Measurements from ENCODE around the gene ADAMTS6. TPM values are rescaled to one million over a fixed set of nuclear protein-coding genes. Genes with fewer than 3 reads are reported as not detected.

The ADAMTS6 gene
- total RNA-seq, 2 experiments from 2014 or later: 1.1 to 1.9 TPM

DNA sequence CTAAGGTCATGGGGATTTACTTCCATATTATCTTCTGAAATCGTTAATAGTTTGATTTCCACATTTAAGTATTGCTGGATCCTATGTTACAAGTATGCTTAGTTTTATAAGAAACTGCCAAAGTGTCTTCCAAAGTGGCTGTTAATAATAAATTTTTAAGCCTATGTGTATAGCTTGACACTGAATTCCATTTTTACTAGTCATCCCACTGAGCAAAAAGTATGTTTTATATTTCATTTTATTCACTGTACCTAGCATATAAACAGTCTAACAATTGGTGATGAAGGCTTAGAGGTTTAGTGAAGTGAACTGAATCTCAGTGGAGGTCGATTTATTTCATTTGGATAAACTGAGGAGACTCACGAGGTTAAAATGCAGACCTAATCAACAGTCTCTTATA is 174.6 kb downstream of the ADAMTS6 start:
- Mint-ChIP-seq H3K27ac (no peak overlapping the region), H3K4me3 (no peak overlapping the region), H3K4me1 (ENCODE audit: low read depth) (no peaks in the 10 kb centered on the region), H3K9me3 (no peaks in the 10 kb centered on the region), H3K36me3 (ENCODE audit: low read depth) (no peaks in the 10 kb centered on the region), H3K27me3 (no peaks in the 10 kb centered on the region)
- ATAC-seq: no peak
- intact Hi-C loops (cut with micrococcal nuclease): no loop called here
- DNase-seq: no peak
- POLR2A ChIA-PET: no interaction called here
- TF ChIP-seq CTCF (IDR thresholded peaks at IDR 0.05): no peak
- CTCF ChIA-PET: no interaction called here

GRCh38 chr5:65305913-65306312 is 175.8 kb downstream of the ADAMTS6 start:
- Mint-ChIP-seq H3K9me3 (no peaks in the 10 kb centered on the region), H3K27me3 (no peaks in the 10 kb centered on the region), H3K4me1 (ENCODE audit: low read depth) (no peaks in the 10 kb centered on the region), H3K36me3 (ENCODE audit: low read depth) (no peaks in the 10 kb centered on the region), H3K4me3 (no peak overlapping the region), H3K27ac (no peak overlapping the region)
- ATAC-seq: no peak
- intact Hi-C loops (cut with micrococcal nuclease): no loop called here
- DNase-seq: no peak
- CTCF ChIA-PET: no interaction called here
- POLR2A ChIA-PET: no interaction called here
- no peak for TF ChIP-seq CTCF (IDR thresholded peaks at IDR 0.05)

- no peaks in the 10 kb centered on the region for H3K36me3 Mint-ChIP-seq (ENCODE audit: low read depth)
- no peak overlapping the region for H3K27ac Mint-ChIP-seq
- no peaks in the 10 kb centered on the region for H3K9me3 Mint-ChIP-seq
- DNase-seq (no peak), ATAC-seq (no peak)
- no peak for TF ChIP-seq CTCF (IDR thresholded peaks at IDR 0.05)
- H3K4me3 Mint-ChIP-seq: no peak overlapping the region
- POLR2A ChIA-PET: no interaction called here
- CTCF ChIA-PET: no interaction called here
- H3K4me1 Mint-ChIP-seq (ENCODE audit: low read depth): no peaks in the 10 kb centered on the region
- intact Hi-C loops (cut with micrococcal nuclease): no loop called here
- H3K27me3 Mint-ChIP-seq: no peaks in the 10 kb centered on the region
Observed at GRCh38 chr5:65299861-65300260, 181.9 kb downstream of the ADAMTS6 start.

GRCh38 chr5:65296067-65296466 is 185.7 kb downstream of the ADAMTS6 start:
- H3K27me3 Mint-ChIP-seq: no peaks in the 10 kb centered on the region
- POLR2A ChIA-PET: no interaction called here
- H3K4me3 Mint-ChIP-seq: no peak overlapping the region
- TF ChIP-seq CTCF (IDR thresholded peaks at IDR 0.05): no peak
- H3K9me3 Mint-ChIP-seq: no peaks in the 10 kb centered on the region
- DNase-seq: no peak
- ATAC-seq: no peak
- CTCF ChIA-PET: no interaction called here
- intact Hi-C loops (cut with micrococcal nuclease): no loop called here
- H3K27ac Mint-ChIP-seq: no peak overlapping the region
- H3K4me1 Mint-ChIP-seq (ENCODE audit: low read depth): no peaks in the 10 kb centered on the region
- no peaks in the 10 kb centered on the region for H3K36me3 Mint-ChIP-seq (ENCODE audit: low read depth)

DNA sequence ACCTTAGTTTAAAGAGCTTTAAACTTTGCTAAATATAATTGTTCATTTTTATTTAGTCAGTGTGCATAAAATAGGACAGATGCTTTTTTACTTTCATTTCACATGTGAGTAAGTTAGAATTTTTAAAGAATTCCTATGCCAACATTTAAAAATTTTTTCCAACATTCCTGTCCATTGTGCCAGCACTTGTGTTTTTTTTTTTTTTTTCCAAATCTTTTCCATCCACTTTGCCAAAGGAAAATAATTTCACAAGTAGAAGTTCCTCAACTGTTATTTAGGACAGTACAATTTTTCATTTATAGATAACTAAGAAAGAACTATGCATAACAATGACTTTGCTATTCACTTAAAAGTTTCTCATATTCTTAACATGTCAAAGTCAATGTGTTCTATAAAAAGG is 189.5 kb downstream of the ADAMTS6 start:
- no peaks in the 10 kb centered on the region for H3K9me3 Mint-ChIP-seq
- no peak for ATAC-seq
- ChIA-PET POLR2A (no interaction called here), CTCF (no interaction called here)
- H3K4me1 Mint-ChIP-seq (ENCODE audit: low read depth): no peaks in the 10 kb centered on the region
- no peak for DNase-seq
- intact Hi-C loops (cut with micrococcal nuclease): no loop called here
- no peak for TF ChIP-seq CTCF (IDR thresholded peaks at IDR 0.05)
- H3K36me3 Mint-ChIP-seq (ENCODE audit: low read depth): no peaks in the 10 kb centered on the region
- no peaks in the 10 kb centered on the region for H3K27me3 Mint-ChIP-seq
- H3K4me3 Mint-ChIP-seq: no peak overlapping the region
- no peak overlapping the region for H3K27ac Mint-ChIP-seq
